Uterine smooth muscle cell (primary cell): Measurements from ENCODE around the gene GOLPH3L. TPM values are rescaled to one million over a fixed set of nuclear protein-coding genes. Genes with fewer than 3 reads are reported as not detected.

Source experiments
- total RNA-seq: library from RNA; depleted of rRNA; stranded (reverse); fragments of >200 nt; gene quantifications from 2 replicates; pipeline ENCODE4 v1.2.3, GENCODE V29; 2014

Gene GOLPH3L
- 11.1 and 16.0 TPM in 2 replicates for total RNA-seq

GRCh38 chr1:150696995-150697927, at the start of gene GOLPH3L:
GOLPH3L (minus strand) TSS chr1:150697154; CDS start chr1:150694838, 2,316 bp downstream.

GRCh38 chr1:150720703-150721102, 23.7 kb upstream of the GOLPH3L start, which contains the start of gene HORMAD1:
HORMAD1 (minus strand) TSS chr1:150720895; CDS start chr1:150719505, 1,390 bp downstream.

GRCh38 chr1:150629115-150629928, 67.6 kb downstream of the GOLPH3L start, which contains the start of gene ENSA:
ENSA (minus strand) TSS chr1:150629612; CDS start chr1:150629470, 142 bp downstream.

Other genes starting within 250 kb of the GOLPH3L start
- 14.4 and 19.7 TPM in 2 replicates for gene TARS2, start 209.7 kb downstream of the GOLPH3L start, total RNA-seq
- gene ECM1, start 189.0 kb downstream of the GOLPH3L start, total RNA-seq, result 9.1 and 9.5 TPM in 2 replicates
- 0.25 and 0.77 TPM in 2 replicates for gene FALEC, start 181.4 kb downstream of the GOLPH3L start, total RNA-seq
- 2.1 and 2.9 TPM in 2 replicates for gene ADAMTSL4, start 147.7 kb downstream of the GOLPH3L start, total RNA-seq
- 296 and 333 TPM in 2 replicates for gene MCL1, start 117.5 kb downstream of the GOLPH3L start, total RNA-seq
- gene ENSA, start 67.5 kb downstream of the GOLPH3L start, total RNA-seq, result 98.6 and 166 TPM in 2 replicates
- gene HORMAD1, start 23.7 kb upstream of the GOLPH3L start, total RNA-seq, result not detected in 2 replicates
- 2.7 and 5.2 TPM in 2 replicates for gene CTSS, start 68.6 kb upstream of the GOLPH3L start, total RNA-seq
- 199 and 485 TPM in 2 replicates for gene CTSK, start 111.1 kb upstream of the GOLPH3L start, total RNA-seq
- 38.3 and 52.6 TPM in 2 replicates for gene ARNT, start 179.4 kb upstream of the GOLPH3L start, total RNA-seq
- gene CTXND2, start 190.0 kb upstream of the GOLPH3L start, total RNA-seq, result not detected in 2 replicates
- gene SETDB1, start 229.2 kb upstream of the GOLPH3L start, total RNA-seq, result 31.2 and 35.1 TPM in 2 replicates